GM19372 (cell line): ENCODE data around the gene DGCR6L.
A peak's percentile ranks its signal among the peaks of the same experiment; 100 is the strongest.
"Not testable (repeated sequence)": the region's sequence is repeated elsewhere in the genome, so short reads cannot be mapped to it uniquely, and the experiment has no call there.

Source experiments
- ATAC-seq: cut with Tn5 transposase; IDR thresholded peaks from one replicate; pipeline ENCODE4 v1.9.1; 2021; ENCODE audit warnings: mild to moderate bottlenecking, low read depth, moderate library complexity; ENCODE audit not compliant: unreplicated experiment

Gene DGCR6L

GRCh38 chr22:20319745-20320658 lies at the start of gene DGCR6L:
DGCR6L (minus strand) TSS chr22:20320060; CDS start chr22:20319988, 72 bp downstream.
- peak; percentile 73 for ATAC-seq

DNA sequence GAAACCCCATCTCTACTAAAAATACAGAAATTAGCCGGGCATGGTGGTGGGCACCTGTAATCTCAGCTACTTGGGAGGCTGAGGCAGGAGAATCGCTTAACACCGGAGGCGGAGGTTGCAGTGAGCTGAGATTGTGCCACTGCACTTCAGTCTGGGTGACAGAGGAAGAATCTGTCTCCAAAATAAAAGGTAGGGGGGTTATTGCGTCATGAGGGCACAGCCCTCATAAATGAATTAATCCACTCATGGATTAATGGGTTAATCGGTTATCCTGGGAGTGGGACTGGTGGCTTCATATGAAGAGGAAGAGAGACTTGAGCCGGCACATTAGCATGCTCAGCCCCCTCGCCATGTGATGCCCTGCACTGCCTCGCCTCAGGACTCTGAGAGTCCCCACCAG lies 49.0 kb upstream of the DGCR6L start:
- not testable (repeated sequence) for ATAC-seq

DNA sequence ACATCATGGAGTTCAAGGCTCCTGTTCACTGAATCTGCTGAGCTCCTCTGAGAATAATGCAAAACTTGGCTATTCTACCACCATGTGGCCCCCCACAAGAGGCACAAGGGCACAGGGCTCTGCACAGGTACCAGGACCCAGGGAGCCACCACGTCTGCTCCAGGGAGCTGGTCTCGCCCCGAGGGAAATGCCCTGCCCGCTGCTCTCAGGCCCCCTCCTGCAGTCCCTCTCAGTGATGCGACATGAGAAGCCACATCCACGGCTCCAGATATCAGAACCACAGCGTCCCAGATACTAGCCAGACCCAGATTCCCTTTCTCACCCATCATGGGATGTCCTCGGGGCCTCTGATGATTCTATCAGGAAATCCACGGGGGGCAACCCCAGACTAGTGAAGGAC lies 47.0 kb upstream of the DGCR6L start:
- ATAC-seq = not testable (repeated sequence)

- ATAC-seq = not testable (repeated sequence)
Measured at GRCh38 chr22:20364335-20365260, 44.7 kb upstream of the DGCR6L start.

DNA sequence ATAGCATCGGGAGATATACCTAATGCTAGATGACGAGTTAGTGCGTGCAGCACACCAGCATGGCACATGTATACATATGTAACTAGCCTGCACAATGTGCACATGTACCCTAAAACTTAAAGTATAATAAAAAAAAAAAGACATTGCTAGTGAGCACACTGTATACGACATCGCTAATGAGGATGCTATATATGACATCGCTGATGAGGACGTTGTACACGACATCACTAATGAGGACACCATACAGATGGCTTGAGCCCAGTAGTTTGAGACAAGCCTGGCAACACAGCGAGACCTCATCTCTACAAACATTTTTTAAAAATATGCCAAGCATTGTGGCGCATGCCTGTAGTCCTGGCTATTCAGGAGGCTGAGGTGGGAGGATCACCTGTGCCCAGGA lies 42.5 kb upstream of the DGCR6L start:
- ATAC-seq = not testable (repeated sequence)

- not testable (repeated sequence) for ATAC-seq
Measured at GRCh38 chr22:20361752-20362229, 41.9 kb upstream of the DGCR6L start.

GRCh38 chr22:20360866-20361751 lies 41.2 kb upstream of the DGCR6L start:
- not testable (repeated sequence) for ATAC-seq

GRCh38 chr22:20360261-20360660 lies 40.4 kb upstream of the DGCR6L start:
- not testable (repeated sequence) for ATAC-seq

DNA sequence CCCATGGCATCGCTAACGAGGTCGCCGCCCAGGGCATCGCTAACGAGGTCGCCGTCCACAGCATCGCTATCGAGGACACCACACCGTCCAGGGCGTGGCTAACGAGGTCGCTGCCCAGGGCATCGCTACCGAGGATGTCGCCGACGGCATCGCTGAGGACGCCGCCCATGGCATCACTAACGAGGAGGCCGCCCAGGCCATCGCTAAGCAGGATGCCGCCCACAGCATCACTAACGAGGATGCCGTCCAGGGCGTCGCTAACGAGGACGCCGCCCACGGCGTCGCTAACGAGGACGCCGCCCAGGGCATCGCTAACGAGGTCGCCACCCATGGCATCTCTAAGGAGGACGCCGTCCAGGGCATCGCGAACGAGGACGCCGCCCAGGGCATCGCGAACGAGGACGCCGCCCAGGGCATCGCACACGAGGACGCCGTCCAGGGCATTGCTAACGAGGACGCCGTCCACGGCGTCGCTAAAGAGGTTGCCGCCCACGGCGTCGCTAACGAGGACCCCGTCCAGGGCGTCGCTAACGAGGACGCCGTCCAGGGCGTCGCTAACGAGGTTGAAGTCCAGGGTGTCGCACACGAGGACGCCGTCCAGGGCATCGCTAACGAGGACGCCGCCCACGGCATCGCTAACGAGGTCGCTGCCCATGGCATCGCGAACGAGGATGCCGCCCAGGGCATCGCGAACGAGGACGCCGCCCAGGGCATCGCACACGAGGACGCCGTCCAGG lies 38.8 kb upstream of the DGCR6L start:
- not testable (repeated sequence) for ATAC-seq

GRCh38 chr22:20357967-20358366 lies 38.1 kb upstream of the DGCR6L start:
- ATAC-seq = not testable (repeated sequence)

GRCh38 chr22:20356906-20357305 lies 37.0 kb upstream of the DGCR6L start:
- ATAC-seq = not testable (repeated sequence)

GRCh38 chr22:20355939-20356636 lies 36.2 kb upstream of the DGCR6L start:
- ATAC-seq = not testable (repeated sequence)

- no peak for ATAC-seq
Measured at GRCh38 chr22:20354238-20354975, 34.5 kb upstream of the DGCR6L start.

GRCh38 chr22:20352536-20352935 lies 32.7 kb upstream of the DGCR6L start:
- not testable (repeated sequence) for ATAC-seq

- not testable (repeated sequence) for ATAC-seq
Measured at GRCh38 chr22:20346553-20346952, 26.7 kb upstream of the DGCR6L start.

DNA sequence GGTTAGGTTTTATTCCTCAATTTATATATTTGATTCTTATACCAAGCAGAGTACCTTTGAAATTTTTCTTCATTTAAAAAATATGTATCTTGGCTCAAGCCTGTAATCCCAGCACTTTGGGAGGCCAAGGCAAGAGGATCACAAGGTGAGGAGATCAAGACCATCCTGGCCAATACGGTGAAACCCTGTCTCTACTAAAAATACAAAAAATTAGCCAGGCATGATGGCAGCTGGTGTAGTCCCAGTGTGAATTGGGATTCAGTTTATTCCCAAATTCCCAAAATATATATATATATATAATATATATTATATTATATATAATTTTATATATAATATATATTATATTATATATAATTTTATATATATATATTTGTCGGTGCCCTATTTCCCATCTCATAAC lies 18.4 kb upstream of the DGCR6L start:
- ATAC-seq = not testable (repeated sequence)

DNA sequence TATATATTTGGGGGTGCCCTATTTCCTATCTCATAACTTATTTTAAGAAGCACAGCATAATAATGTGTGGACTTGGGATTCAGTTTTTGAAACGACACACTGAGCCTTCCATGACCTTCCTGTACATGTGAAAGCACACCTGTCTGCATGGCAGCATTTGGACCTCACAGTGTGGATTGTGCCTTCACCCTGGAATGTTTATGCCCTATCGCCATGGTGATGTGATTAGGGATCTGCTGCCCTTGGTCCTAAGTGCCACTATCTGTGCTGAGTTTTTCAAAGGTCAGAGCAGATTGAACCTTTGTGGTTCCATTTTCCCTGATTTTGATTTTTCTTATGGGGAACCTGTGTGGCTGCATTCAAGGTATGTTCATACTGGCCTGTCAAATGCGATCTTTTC lies 17.9 kb upstream of the DGCR6L start:
- not testable (repeated sequence) for ATAC-seq

- ATAC-seq = not testable (repeated sequence)
Measured at GRCh38 chr22:20336561-20336960, 16.7 kb upstream of the DGCR6L start.
